H54 (cell line): ENCODE measurements around the gene INPPL1.

Experiments used
- DNase-seq: peaks from one replicate; pipeline ENCODE4 v3.0.0; 2011; ENCODE audit warnings: low spot score, mixed read lengths; ENCODE audit not compliant: insufficient read length
- FAIRE-seq: peaks from 3 replicates; lab custom pipeline; 2011; peaks lifted over from hg19 to GRCh38; lab: Jason Lieb, UNC
- POLR2A ChIP-seq: IDR thresholded peaks from 2 replicates; pipeline ENCODE4 v1.6.1; 2011; ENCODE audit warnings: low read depth, mild to moderate bottlenecking, low read length

INPPL1 gene

DNA sequence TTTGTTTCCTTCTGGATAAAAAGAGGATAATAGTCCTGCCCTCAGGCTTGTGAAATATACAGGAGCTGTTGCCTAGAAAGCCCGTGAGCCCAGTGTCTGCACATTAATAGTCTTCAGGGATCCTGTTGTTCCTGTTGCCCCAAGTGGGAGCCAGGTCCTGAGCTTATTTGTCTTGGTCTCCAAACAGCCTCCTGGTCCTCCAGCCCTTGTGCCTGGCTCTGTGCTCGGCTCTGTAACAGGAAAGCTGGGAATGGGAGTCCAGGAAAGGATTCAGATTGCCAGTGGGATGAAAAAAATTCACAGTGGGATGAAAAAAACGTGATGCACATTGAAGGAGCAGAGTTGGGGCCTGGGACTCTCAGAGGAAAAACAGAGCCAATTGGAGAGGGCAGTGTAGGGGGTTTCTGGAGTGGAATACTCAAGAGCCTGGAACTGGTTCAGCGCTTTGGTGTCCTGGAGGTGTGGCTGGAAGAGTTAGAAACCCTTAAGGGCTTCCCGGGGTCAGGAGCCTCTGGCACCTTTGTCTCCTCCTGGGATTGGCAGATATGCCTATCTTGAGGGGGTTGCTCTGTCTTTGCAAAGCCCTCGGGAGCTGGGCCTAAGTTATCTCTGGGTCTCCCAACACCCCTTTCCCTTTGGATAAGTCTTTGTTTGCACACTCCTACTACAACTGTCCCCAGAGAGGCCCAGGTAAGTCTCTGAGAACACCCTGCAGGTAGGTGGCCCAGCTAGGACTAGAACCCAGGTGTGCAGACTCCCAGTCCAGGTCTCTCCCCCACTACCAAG, 2.3 kb upstream of the INPPL1 start:
- DNase-seq (no peak), FAIRE-seq (no peak)
- no peak for TF ChIP-seq POLR2A

DNA sequence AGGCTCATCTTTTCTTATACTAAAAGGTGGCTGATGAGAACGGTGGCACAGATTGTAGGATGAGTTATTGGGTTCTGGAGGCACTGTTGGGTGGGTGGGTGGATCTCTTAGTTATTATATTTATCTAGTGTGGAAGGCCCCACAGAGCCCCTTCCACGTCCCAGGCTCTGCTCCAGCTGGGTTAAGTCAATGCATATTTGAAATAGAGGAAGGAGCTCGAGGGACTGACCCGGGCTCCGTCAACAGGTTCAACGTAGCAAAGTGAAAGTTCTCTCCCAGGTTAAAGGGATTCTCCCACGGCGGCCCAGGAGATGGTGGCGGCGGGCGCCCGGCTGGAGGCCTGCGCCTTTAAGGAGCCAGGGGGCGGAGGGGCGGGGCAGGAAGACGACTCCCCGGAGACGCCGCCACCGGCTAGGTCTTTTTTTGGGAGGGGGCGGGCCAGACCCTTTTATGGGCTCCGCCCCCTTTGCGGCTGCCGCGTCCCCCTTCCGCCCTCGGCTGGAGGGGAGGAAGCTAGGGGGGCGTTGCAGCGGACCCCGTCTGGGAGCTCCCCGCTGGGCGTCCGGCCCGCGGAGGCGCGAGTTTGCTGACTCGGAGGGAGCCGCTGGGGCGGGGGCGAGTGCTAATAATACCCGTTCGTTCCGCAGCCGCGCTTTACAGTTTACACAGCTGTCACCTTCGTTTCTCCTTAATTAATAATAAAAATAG, 1.5 kb upstream of the INPPL1 start:
- FAIRE-seq (no peak), DNase-seq (peak; percentile 77)
- peak; percentile 35; the same call in 1 of the 2 replicates for TF ChIP-seq POLR2A

DNA sequence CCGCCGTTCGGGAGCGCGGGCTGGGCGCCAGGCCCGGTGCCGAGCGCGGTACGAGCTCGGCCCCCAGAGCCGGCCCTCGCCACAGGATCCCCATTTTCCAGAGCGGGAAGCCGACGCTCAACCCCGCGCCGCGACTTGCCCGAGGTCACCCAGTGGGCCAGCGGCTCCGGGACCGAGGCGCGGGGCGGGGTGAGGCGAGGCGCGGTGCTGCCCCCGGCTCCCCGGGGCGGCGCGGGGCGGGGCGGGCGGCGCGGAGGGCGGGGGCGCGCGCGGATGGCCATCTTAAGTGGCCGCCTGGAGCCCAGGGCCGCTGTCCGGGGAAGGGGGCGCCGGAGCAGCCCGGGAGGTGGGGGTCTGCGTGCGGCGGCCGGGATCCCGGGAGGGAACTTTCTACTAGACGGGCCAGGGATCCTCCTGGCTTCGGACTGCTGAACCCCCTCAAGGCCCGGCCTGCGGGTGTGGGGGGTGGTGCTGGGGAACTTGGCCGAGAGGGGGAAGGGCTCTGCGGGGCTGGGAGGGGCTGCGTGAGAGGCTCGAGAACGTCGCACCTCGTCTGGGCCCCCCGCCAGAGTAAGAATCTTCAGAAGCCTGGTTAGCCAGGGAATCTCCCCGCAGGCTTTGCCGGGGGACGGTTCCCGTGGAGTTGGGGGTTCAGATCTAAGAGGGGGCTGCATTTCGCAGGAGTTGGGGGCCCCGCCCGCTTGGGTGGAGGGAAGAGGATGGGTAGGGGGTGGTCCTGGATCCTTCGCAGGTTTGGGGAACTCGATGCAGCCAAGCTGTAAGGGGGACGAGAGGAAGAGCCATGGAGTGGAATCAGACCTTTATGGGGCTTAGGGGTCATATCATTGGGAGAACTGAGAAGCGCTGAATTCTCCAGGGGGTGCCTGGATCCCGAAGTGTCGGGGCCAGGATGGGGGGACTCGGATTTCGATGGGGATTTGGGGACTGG, 678 bp upstream of the INPPL1 start:
- TF ChIP-seq POLR2A: peak; percentile 40
- DNase-seq (no peak), FAIRE-seq (no peak)

DNA sequence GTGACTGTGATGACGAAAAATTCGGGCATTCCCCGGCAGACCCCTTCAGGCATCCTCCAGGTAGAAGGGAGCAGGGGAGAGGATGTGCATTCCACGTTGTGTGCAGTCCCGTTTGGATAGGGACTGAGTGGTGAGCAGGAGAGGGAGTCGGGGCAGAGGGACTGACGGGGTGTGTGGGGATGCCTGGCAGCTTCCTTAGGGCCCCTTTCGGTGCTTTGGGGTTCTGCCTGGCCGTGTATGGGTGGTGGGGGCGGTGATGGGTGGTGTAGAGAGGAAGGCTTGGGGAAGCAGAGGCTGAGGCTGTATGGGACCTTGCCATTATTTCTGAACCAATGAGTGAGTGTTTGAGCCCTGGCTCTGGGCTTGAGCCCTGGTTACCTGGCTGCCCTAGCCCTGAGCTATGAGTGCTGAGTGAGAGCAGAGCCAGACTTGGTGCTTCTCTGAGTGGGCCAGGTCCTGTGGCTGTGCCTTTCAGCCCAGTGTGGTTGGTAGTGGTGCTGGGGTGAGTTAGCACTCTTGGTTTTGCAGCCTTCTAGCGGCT, 914 bp downstream of the INPPL1 start:
- DNase-seq: no peak
- FAIRE-seq: no peak

DNA sequence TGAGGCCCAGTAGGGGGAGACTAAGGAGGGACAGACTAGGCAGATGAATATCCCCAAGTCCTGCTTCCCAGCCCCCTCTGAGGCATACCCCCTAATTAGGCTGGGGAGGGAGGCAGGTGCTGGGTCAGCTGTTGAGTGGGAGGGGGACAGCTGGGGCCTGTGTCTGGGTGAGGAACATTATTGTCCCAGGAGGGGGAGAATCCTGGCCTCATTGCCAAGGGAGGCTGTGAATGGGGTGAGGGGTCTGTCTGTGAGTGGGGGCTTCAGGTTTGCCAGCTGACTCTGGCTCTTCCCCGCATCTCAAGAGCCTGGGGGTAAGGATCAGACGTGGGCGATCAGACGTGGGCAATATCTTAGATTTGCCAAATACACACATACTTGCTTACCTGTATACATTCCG, 2.1 kb downstream of the INPPL1 start:
- no peak for TF ChIP-seq POLR2A
- DNase-seq: no peak
- no peak for FAIRE-seq

More for the DNA sequence above, 914 bp downstream of the INPPL1 start:
- no peak for TF ChIP-seq POLR2A

DNA sequence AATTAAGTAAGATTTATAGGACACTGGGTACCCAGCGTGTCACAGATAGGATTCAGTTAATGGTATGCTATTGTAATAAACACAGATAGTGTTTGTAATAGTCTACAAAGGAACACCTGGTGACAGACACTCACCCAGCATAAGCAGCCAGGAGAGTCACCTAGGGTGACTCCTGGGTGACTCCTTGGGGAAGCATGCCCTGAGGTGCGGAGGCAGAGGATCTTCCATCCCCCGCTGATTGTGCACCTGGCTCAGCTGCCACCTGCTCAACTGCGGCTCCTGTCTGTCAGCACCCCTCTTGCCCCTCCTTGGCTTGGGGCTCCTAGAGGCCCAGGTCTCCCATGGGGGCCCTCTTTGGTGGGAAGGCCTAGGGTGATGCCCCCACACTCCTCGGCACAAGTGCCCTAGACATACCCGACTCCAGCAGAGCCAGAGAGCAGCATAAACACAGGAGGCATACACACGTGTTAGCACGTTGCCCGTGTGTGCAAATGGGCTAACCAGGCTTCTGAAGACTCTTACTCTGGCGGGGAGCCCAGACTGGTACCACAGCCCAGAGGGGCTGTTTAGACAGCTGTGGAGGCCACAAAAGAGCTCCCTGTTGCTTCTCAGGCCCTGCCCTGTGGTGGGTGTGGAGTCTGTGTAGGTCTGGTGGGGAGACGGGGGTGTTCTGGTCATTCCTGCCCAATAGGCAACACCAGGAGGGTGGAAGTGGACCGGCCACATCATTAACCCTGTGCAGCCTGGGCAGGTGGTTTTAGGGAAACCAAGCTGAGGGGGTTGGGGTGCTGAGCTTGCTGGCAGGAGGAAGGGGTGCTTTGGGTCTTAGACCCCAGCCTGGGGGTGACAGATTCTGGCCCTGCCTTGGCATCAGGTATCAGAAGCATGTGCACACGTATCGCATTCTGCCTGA, 3.0 kb downstream of the INPPL1 start:
- DNase-seq: no peak
- no peak for TF ChIP-seq POLR2A
- no peak for FAIRE-seq

DNA sequence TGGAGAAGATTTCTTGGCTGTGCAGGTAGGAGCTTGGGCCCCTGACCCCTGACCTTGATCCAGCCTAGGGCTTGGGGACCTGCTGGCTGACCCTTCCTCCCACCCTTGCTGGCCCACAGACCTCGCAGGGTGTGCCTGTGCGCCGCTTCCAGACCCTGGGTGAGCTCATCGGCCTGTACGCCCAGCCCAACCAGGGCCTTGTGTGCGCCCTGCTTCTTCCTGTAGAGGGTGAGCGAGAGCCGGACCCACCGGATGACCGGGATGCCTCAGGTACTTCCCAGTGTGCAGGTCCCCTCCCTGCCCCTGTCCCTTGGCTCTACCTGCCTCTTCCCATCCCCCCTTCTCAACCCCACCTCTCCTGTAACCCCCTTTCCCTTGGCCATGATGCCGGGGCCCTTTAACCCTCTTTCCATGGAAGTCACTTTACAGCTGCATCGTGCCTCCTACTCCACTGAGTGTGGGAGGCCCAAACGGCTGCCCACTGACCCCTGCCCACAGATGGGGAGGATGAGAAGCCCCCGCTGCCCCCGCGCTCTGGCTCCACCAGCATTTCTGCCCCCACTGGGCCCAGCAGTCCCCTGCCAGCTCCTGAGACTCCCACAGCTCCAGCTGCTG, 3.8 kb downstream of the INPPL1 start:
- FAIRE-seq (no peak), DNase-seq (no peak)
- no peak for TF ChIP-seq POLR2A

DNA sequence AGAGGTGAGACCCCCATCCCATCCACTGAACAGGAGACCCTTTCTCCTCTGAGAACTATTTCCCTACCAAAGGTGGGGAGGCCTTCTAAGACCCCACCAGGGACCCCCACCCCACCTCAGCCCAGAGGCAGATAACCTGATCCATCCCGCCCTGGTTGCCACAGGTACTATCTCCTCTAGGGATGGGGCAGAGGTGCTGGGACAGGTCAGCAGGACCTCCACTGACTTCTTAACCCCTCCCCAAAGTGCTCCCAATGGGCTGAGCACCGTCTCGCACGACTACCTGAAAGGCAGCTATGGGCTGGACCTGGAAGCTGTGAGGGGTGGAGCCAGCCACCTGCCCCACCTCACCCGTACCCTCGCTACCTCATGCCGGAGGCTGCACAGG, 4.3 kb downstream of the INPPL1 start:
- no peak for TF ChIP-seq POLR2A
- DNase-seq (no peak), FAIRE-seq (no peak)

DNA sequence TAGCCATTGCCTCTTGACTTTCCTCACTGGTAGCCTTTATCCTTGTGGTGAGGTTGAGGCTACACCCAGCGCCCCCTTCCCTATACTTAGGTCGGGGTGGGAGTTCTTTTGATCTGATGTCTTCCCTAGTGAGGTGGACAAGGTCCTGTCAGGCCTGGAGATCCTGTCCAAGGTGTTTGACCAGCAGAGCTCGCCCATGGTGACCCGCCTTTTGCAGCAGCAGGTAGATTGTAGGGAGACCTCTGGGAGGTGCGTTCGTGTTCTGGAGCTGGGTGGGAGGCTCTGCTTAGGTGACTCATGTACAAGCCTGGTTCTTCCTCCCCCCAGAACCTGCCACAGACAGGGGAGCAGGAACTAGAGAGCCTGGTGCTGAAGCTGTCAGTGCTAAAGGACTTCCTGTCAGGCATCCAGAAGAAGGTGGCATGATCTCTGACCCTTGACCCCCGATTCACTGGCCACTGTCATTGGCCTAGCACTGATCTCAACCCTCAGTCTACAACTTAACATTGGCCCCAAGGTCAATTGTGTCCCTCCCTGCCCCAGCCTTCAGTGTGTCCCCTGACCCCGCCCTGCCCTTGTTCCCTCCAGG, 4.9 kb downstream of the INPPL1 start:
- TF ChIP-seq POLR2A: no peak
- no peak for FAIRE-seq
- DNase-seq: no peak

DNA sequence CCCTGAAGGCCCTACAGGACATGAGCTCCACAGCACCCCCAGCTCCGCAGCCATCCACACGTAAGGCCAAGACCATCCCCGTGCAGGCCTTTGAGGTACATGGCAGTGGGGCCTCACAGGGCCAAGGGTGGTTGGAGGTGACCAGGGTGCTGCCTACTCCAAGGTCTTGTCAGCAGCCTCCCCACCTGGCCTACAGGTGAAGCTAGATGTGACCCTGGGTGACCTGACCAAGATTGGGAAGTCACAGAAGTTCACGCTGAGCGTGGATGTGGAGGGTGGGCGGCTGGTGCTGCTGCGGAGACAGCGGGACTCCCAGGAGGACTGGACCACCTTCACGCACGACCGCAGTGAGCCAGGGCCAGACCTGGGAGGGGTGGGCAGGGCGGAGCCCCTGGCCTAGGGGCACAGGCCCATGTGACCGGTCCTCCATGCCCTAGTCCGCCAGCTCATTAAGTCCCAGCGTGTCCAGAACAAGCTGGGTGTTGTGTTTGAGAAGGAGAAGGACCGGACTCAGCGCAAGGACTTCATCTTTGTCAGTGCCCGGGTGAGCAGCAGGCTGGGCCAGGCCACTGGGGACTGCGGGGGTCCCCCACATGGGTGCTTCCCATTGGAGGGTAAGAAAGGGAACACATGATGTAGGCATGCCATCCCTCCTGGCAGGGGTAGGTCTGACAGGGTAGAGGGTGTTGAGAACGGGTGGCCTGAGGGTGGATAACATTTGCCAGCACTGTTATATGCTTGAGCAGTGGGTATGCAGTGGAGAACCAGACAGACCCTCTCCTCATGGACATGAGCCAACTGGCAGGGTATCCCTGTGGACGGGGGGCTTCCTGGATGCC, 5.6 kb downstream of the INPPL1 start:
- DNase-seq: no peak
- FAIRE-seq: no peak
- TF ChIP-seq POLR2A: no peak

DNA sequence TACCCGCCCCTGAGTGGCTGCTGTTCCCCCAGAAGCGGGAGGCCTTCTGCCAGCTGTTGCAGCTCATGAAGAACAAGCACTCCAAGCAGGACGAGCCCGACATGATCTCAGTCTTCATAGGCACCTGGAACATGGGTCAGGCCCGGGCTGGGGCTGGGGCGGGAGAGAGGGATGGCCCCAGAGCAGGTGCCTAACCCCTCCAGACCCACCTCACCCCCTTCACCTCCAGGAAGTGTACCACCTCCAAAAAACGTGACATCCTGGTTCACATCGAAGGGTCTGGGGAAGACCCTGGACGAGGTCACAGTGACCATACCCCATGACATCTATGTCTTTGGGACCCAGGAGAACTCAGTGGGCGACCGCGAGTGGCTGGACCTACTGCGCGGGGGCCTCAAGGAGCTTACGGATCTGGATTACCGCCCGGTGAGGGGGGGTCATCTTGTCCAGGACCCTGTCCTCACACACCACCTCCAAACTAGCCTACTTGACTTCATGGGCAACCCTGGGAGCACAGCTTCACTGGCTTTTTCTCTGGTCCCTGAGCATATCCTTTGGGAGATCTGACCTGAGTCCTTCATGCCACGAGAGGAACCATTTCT, 6.3 kb downstream of the INPPL1 start:
- no peak for FAIRE-seq
- no peak for TF ChIP-seq POLR2A
- no peak for DNase-seq
